B cell (primary cell): ENCODE data around the gene UBXN10. TPM values are rescaled to one million over a fixed set of nuclear protein-coding genes. Genes with fewer than 3 reads are reported as not detected.

ENCODE experiments used
- ATAC-seq: fragments of 200-7000 bp; cut with Tn5 transposase; one replicate; pipeline ENCODE4 v1.10.0; 2021; ENCODE audit warnings: low read depth, mild to moderate bottlenecking, moderate number of reproducible peaks, moderate library complexity
- CTCF ChIA-PET: fragments of 350-600 bp; sonication (Branson Sonifier 250); formaldehyde crosslinking; loops from one replicate; lab custom pipeline; 2021; ENCODE audit warnings: antibody characterized with exemption, inconsistent platforms; lab: Charles Lee
- POLR2A ChIA-PET: fragments of 350-600 bp; sonication (Branson Sonifier 250); formaldehyde crosslinking; loops from one replicate; lab custom pipeline; 2021; ENCODE audit warnings: antibody characterized with exemption; lab: Charles Lee
- DNase-seq: peaks from one replicate; pipeline ENCODE4 v3.0.0; 2013
- H2AFZ ChIP-seq: 2 replicates; pipeline ENCODE4 v1.6.1; 2012; ENCODE audit warnings: mild to moderate bottlenecking, low read depth, low read length; ENCODE audit not compliant: insufficient read depth, poor library complexity, severe bottlenecking
- H3K27ac ChIP-seq, 2 donors: 1 replicate in 1 of 2; 2 replicates in 1 of 2; pipeline ENCODE4 v1.5.1; 2012 to 2013; ENCODE audit warnings: low read length in 2 of 2, mild to moderate bottlenecking in 2 of 2, moderate library complexity in 1 of 2
- H3K27me3 ChIP-seq, 4 experiments: fragments of 200-600 bp in 1 of 4; sonication (generic) in 1 of 4; replicated peaks in 1 of 4; 1 replicate in 2 of 4; 2 replicates in 2 of 4; pipeline versions ENCODE4 v1.6.1 to v1.7.0; 2013 to 2016; ENCODE audit warnings: low read length in 3 of 4, mild to moderate bottlenecking in 2 of 4, mixed read lengths in 1 of 4, moderate library complexity in 1 of 4; ENCODE audit not compliant: insufficient read depth in 4 of 4, control insufficient read depth in 3 of 4; ENCODE audit errors: control extremely low read depth in 1 of 4
- H3K36me3 ChIP-seq, 2 experiments: replicated peaks in 1 of 2; 1 replicate in 1 of 2; 2 replicates in 1 of 2; pipeline versions ENCODE4 v1.6.1 to v1.7.1; 2013; ENCODE audit warnings: low read length in 1 of 2; ENCODE audit not compliant: insufficient read depth in 2 of 2, control insufficient read depth in 1 of 2; ENCODE audit errors: control extremely low read depth in 1 of 2, extremely low read depth in 1 of 2
- H3K4me1 ChIP-seq, 2 donors: fragments of 200-600 bp in 1 of 2; sonication (generic) in 1 of 2; 1 replicate in 1 of 2; 2 replicates in 1 of 2; pipeline versions ENCODE4 v1.5.1 to v1.6.1; 2013 to 2017; ENCODE audit warnings: low read length in 2 of 2; ENCODE audit not compliant: control insufficient read depth in 2 of 2, insufficient read depth in 2 of 2
- H3K4me2 ChIP-seq: replicated peaks from 2 replicates; pipeline ENCODE3; 2012; ENCODE audit warnings: mild to moderate bottlenecking, low read depth, low read length; ENCODE audit not compliant: poor library complexity, severe bottlenecking
- H3K4me3 ChIP-seq, 5 experiments: fragments of 200-600 bp in 1 of 5; sonication (generic) in 1 of 5; 1 replicate in 3 of 5; 2 replicates in 2 of 5; pipeline versions ENCODE4 v1.5.1 to v1.7.0; 2011 to 2016; ENCODE audit warnings: low read length in 4 of 5, mild to moderate bottlenecking in 4 of 5, low read depth in 2 of 5, control low read depth in 1 of 5, moderate library complexity in 1 of 5; ENCODE audit not compliant: insufficient read depth in 1 of 5; ENCODE audit errors: control extremely low read depth in 1 of 5, extremely low read depth in 1 of 5
- H3K79me2 ChIP-seq: fragments of 200-600 bp; sonication (generic); one replicate; pipeline ENCODE4 v1.6.0; 2016; ENCODE audit warnings: low read length; ENCODE audit not compliant: control insufficient read depth, insufficient read depth
- H3K9ac ChIP-seq: fragments of 200-600 bp; sonication (generic); 2 replicates; pipeline ENCODE4 v1.6.1; 2017; ENCODE audit warnings: mild to moderate bottlenecking, low read length, moderate library complexity
- H3K9me3 ChIP-seq, 3 donors: one replicate each; pipeline versions ENCODE4 v1.6.1 to v1.7.1; 2013; ENCODE audit warnings: low read length in 2 of 3; ENCODE audit not compliant: control insufficient read depth in 2 of 3, insufficient read depth in 1 of 3; ENCODE audit errors: control extremely low read depth in 1 of 3
- H4K20me1 ChIP-seq: 2 replicates; pipeline ENCODE4 v1.6.0; 2012; ENCODE audit warnings: mild to moderate bottlenecking, low read length; ENCODE audit not compliant: insufficient read depth, control insufficient read depth, poor library complexity, severe bottlenecking
- H3K27ac Mint-ChIP-seq: one replicate; pipeline ENCODE4 v1.8.0; 2021; ENCODE audit warnings: mixed read lengths
- H3K27me3 Mint-ChIP-seq: one replicate; pipeline ENCODE4 v1.8.0; 2021; ENCODE audit warnings: mixed read lengths
- H3K4me1 Mint-ChIP-seq: one replicate; pipeline ENCODE4 v1.8.0; 2021; ENCODE audit warnings: mixed read lengths
- H3K4me3 Mint-ChIP-seq: one replicate; pipeline ENCODE4 v1.8.0; 2021; ENCODE audit warnings: mixed read lengths
- H3K9me3 Mint-ChIP-seq: one replicate; pipeline ENCODE4 v1.8.0; 2022; ENCODE audit warnings: mixed read lengths; ENCODE audit not compliant: insufficient read depth
- EZH2 ChIP-seq: IDR thresholded peaks from 2 replicates; pipeline ENCODE4 v1.6.1; 2012; ENCODE audit warnings: borderline replicate concordance, low read depth, mild to moderate bottlenecking, moderate library complexity, low read length; ENCODE audit not compliant: insufficient read depth, poor library complexity, severe bottlenecking
- WGBS: methylation state at CpG from one replicate; pipeline ENCODE4 v1.1.5; 2013; ENCODE audit warnings: missing lambda C conversion rate; ENCODE audit not compliant: insufficient coverage; 5-methylcytosine and 5-hydroxymethylcytosine counted together
- intact Hi-C: fragments of 100-400 bp; cut with micrococcal nuclease; formaldehyde crosslinking; loops from one replicate; pipeline ENCODE4 v1.10.0; 2022
- polyA plus RNA-seq: library from polyadenylated mRNA; depleted of rRNA; stranded (reverse); fragments of >200 nt; gene quantifications from 2 replicates; pipeline ENCODE4 v1.2.3, GENCODE V29; 2012
- total RNA-seq, 2 donors: library from RNA; stranded (reverse); fragments of 120-200 nt in 1 of 2; gene quantifications; 1 replicate in 1 of 2; 2 replicates in 1 of 2; pipeline versions ENCODE4 v1.2.3 to v1.2.4, GENCODE V29; 2013 to 2022
- TF ChIP-seq, protein P1 (sequence below): fragments of 200-600 bp; IDR thresholded peaks from one replicate; pipeline ENCODE4 v1.8.0; 2022; ENCODE audit warnings: antibody characterized with exemption, mild to moderate bottlenecking

UBXN10 gene
- total and polyA plus RNA-seq, 2 donors (not counting 1 experiment from before 2014, with no cell fraction given): 0.07 to 0.25 TPM

DNA sequence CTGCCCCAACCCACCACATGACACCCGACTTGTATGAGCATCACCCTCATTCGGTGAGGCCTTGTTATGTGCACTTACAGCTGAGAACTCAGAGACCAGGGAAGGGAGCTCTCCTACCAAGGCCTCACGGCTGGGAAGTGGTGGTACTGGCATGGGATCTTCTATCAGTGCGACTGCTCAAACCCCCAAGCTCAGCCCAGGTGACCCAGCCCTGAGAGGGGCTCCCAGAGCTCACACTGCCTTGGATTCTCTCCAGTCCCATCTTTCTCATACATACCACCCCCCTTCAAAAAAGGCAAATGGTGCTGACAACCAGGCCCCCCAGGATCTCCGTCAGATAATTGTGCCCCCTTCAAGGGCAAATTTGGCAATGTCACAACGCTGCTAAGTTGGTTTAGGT, 47.5 kb upstream of the UBXN10 start:
- WGBS: 90% methylated on average over 2 of the region's 6 CpGs
- Histone ChIP-seq H3K36me3 (no peaks in the 10 kb centered on the region), H3K27me3 (peaks cover 0 to 6% (median 0%) of the 10 kb centered on the region in 4 experiments), H4K20me1 (no peaks in the 10 kb centered on the region), H2AFZ (no peak overlapping the region), H3K9me3 (peaks cover 0 to 4% (median 0%) of the 10 kb centered on the region in 3 donors), H3K27ac (no peak overlapping the region), H3K4me2 (no peak overlapping the region), H3K9ac (no peak overlapping the region), H3K79me2 (no peaks in the 10 kb centered on the region), H3K4me3 (no peak overlapping the region), H3K4me1 (no peaks in the 10 kb centered on the region)
- H3K27ac Mint-ChIP-seq: no peak overlapping the region
- no peak overlapping the region for H3K4me3 Mint-ChIP-seq
- ChIA-PET CTCF (no interaction called here), POLR2A (no interaction called here)
- no peak for ATAC-seq
- no peaks in the 10 kb centered on the region for H3K4me1 Mint-ChIP-seq
- TF ChIP-seq EZH2: no peak
- TF ChIP-seq, protein P1, sequence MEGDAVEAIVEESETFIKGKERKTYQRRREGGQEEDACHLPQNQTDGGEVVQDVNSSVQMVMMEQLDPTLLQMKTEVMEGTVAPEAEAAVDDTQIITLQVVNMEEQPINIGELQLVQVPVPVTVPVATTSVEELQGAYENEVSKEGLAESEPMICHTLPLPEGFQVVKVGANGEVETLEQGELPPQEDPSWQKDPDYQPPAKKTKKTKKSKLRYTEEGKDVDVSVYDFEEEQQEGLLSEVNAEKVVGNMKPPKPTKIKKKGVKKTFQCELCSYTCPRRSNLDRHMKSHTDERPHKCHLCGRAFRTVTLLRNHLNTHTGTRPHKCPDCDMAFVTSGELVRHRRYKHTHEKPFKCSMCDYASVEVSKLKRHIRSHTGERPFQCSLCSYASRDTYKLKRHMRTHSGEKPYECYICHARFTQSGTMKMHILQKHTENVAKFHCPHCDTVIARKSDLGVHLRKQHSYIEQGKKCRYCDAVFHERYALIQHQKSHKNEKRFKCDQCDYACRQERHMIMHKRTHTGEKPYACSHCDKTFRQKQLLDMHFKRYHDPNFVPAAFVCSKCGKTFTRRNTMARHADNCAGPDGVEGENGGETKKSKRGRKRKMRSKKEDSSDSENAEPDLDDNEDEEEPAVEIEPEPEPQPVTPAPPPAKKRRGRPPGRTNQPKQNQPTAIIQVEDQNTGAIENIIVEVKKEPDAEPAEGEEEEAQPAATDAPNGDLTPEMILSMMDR: no peak
- DNase-seq: no peak
- H3K9me3 Mint-ChIP-seq: no peaks in the 10 kb centered on the region
- H3K27me3 Mint-ChIP-seq: peaks cover 13% of the 10 kb centered on the region
- intact Hi-C loops: no loop called here

DNA sequence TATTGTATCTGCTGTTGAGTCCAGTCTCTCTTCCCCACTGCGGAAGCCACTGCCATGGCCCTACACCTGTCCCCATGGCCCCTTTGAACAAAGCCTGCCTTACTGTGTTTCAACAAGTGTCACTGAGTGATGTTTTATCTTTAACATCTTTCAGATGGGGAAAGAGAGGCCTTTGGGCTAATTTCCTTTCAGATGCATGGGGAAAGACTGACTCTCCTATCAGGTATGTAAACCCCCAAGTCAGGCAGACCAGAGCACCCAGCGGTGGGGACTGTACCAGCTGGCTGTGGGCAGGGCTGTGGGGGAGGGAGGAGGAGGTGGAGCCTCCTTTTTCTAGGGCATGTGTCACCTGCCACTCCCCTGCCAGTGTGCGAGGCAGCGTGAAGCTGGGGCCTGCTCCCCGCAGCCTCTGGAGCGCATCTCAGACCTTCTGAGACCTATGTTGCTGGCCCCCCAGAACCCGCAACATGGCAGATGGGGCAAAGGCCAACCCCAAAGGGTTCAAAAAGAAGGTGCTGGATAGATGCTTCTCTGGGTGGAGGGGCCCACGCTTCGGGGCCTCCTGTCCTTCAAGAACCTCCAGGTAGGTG, 46.8 kb upstream of the UBXN10 start, which contains the start of gene PLA2G2F:
PLA2G2F (plus strand) TSS at position 363 of the 590 bp plus-strand sequence; CDS start at position 468, 105 bp downstream.
- ChIA-PET CTCF (no interaction called here), POLR2A (no interaction called here)
- intact Hi-C loops: no loop called here
- H3K27ac ChIP-seq: no peak within 1 kb of the TSS
- Mint-ChIP-seq H3K4me3 (no peak within 1 kb of the TSS), H3K4me1 (no peaks in the 10 kb centered on the region), H3K27me3 (peaks cover 11% of the 10 kb centered on the region), H3K27ac (no peak within 1 kb of the TSS), H3K9me3 (no peaks in the 10 kb centered on the region)
- H3K9me3 ChIP-seq: peaks cover 0 to 4% (median 0%) of the 10 kb centered on the region in 3 donors
- no peak within 1 kb of the TSS for H3K9ac ChIP-seq
- no peaks in the 10 kb centered on the region for H3K79me2 ChIP-seq
- no peaks in the 10 kb centered on the region for H3K36me3 ChIP-seq
- H3K4me2 ChIP-seq: no peak within 1 kb of the TSS
- no peak for ATAC-seq
- H3K4me1 ChIP-seq: no peaks in the 10 kb centered on the region
- TF ChIP-seq, protein P1: no peak
- TF ChIP-seq EZH2: no peak
- H3K27me3 ChIP-seq: peaks cover 0 to 6% (median 0%) of the 10 kb centered on the region in 4 experiments
- no peak within 1 kb of the TSS for H2AFZ ChIP-seq
- no peak for DNase-seq
- no peaks in the 10 kb centered on the region for H4K20me1 ChIP-seq
- H3K4me3 ChIP-seq: no peak within 1 kb of the TSS
- WGBS: 97% methylated on average over 6 of the region's 9 CpGs
